Kidney (tissue), 14 donors: ENCODE measurements around the gene RPL22. TPM values are rescaled to one million over a fixed set of nuclear protein-coding genes. Genes with fewer than 3 reads are reported as not detected.
A peak's percentile ranks its signal among the peaks of the same experiment; 100 is the strongest.

Source experiments
- DNase-seq, 5 donors: peaks; one replicate each; pipeline ENCODE4 v3.0.0-alpha.2; 2013 to 2020
- FAIRE-seq: peaks from 2 replicates; lab custom pipeline; 2012; peaks lifted over from hg19 to GRCh38; lab: Jason Lieb, UNC
- H3K27ac ChIP-seq, 2 donors: one replicate each; pipeline ENCODE4 v1.7.0; 2013; ENCODE audit warnings: low read depth in 2 of 2, low read length in 2 of 2, inconsistent platforms in 1 of 2
- H3K27me3 ChIP-seq: one replicate; pipeline ENCODE4 v1.7.1; 2013; ENCODE audit warnings: low read length, inconsistent platforms; ENCODE audit not compliant: control insufficient read depth, insufficient read depth
- H3K36me3 ChIP-seq, 3 donors: one replicate each; pipeline versions ENCODE4 v1.7.0 to v1.7.1; 2013; ENCODE audit warnings: low read length in 3 of 3, control low read depth in 1 of 3, inconsistent platforms in 1 of 3; ENCODE audit not compliant: insufficient read depth in 3 of 3, control insufficient read depth in 2 of 3
- H3K4me1 ChIP-seq, 3 donors: one replicate each; pipeline versions ENCODE4 v1.7.0 to v1.7.1; 2013; ENCODE audit warnings: low read length in 3 of 3, inconsistent platforms in 1 of 3, low read depth in 1 of 3; ENCODE audit not compliant: control insufficient read depth in 2 of 3, insufficient read depth in 2 of 3
- H3K4me3 ChIP-seq, 3 donors: one replicate each; pipeline versions ENCODE4 v1.7.0 to v1.8.1; 2013; ENCODE audit warnings: low read length in 3 of 3, control low read depth in 1 of 3, inconsistent platforms in 1 of 3
- H3K9ac ChIP-seq, 3 donors: one replicate each; pipeline versions ENCODE4 v1.7.0 to v1.7.1; 2013; ENCODE audit warnings: low read length in 3 of 3, control low read depth in 1 of 3, inconsistent platforms in 1 of 3
- H3K9me3 ChIP-seq, 3 donors: one replicate each; pipeline versions ENCODE4 v1.7.0 to v1.7.1; 2013; ENCODE audit warnings: low read length in 3 of 3, control low read depth in 1 of 3, inconsistent platforms in 1 of 3; ENCODE audit not compliant: control insufficient read depth in 2 of 3, insufficient read depth in 1 of 3
- intact Hi-C: fragments of 100-400 bp; cut with DNase I; formaldehyde crosslinking; loops from one replicate; pipeline ENCODE4 v1.11.1; 2022
- polyA plus RNA-seq: library from polyadenylated mRNA; stranded (reverse); fragments of 350-450 nt; fragmentation: Illumina TruSeq; extraction: RNeasy Lipid Tissue Mini Kit (QIAGEN cat#74804); gene quantifications from one replicate; pipeline ENCODE4 v1.2.3, GENCODE V29; 2014; ENCODE audit warnings: low read depth, low replicate concordance; ENCODE audit not compliant: insufficient read depth
- total RNA-seq: library from RNA; stranded (reverse); fragmentation: NEBNext Ultra II Directional; extraction: Animal tissue kit (Norgen Biotek cat#: 25700); gene quantifications from one replicate; pipeline ENCODE4 v1.2.1, GENCODE V29; 2021
- TF ChIP-seq, protein P1 (sequence below): IDR thresholded peaks from 3 replicates; pipeline ENCODE4 v1.5.1; 2012; ENCODE audit warnings: mild to moderate bottlenecking, moderate library complexity, borderline replicate concordance; ENCODE audit not compliant: insufficient read depth; ENCODE audit errors: extremely low read depth
- donor health status: control.
- donor health status: control.
- donor health status: control.
- donor health status: control.
- donor health status: control.
- donor health status: DM: yes; HTN: yes; CAD: no.
- donor health status: Normal renal cell carcinoma (clear cell type).

RPL22 gene
- total and polyA plus RNA-seq, 2 donors from 2014 or later = 377 to 605 TPM

DNA sequence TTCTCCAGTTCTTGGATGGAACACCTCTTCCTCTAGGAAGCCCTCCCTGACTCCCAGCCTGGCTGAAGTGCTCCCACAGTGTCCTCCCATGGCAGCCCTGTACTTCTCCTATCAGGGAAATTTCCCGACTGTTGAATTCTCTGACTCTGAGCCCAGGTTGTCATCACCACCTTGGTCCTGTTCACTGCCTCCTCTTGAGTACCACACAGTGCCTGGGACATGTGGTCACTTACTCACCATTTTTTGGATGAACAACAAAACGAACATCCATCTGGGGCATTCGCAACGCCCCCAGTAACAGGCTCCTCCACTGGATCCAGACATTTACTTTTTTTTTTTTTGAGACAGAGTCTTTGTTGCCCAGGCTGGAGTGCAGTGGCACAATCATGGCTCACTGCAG lies 56.7 kb downstream of the RPL22 start:
- H3K27ac ChIP-seq = no peak overlapping the region
- no peak overlapping the region for H3K4me3 ChIP-seq
- TF ChIP-seq, protein P1, sequence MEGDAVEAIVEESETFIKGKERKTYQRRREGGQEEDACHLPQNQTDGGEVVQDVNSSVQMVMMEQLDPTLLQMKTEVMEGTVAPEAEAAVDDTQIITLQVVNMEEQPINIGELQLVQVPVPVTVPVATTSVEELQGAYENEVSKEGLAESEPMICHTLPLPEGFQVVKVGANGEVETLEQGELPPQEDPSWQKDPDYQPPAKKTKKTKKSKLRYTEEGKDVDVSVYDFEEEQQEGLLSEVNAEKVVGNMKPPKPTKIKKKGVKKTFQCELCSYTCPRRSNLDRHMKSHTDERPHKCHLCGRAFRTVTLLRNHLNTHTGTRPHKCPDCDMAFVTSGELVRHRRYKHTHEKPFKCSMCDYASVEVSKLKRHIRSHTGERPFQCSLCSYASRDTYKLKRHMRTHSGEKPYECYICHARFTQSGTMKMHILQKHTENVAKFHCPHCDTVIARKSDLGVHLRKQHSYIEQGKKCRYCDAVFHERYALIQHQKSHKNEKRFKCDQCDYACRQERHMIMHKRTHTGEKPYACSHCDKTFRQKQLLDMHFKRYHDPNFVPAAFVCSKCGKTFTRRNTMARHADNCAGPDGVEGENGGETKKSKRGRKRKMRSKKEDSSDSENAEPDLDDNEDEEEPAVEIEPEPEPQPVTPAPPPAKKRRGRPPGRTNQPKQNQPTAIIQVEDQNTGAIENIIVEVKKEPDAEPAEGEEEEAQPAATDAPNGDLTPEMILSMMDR = no peak
- FAIRE-seq (no peak), DNase-seq (no peak)
- H3K9ac ChIP-seq = no peak overlapping the region
- no peaks in the 10 kb centered on the region for H3K36me3 ChIP-seq
- H3K9me3 ChIP-seq = no peaks in the 10 kb centered on the region
- H3K4me1 ChIP-seq = no peaks in the 10 kb centered on the region
- intact Hi-C loops = no loop called here
- no peaks in the 10 kb centered on the region for H3K27me3 ChIP-seq

DNA sequence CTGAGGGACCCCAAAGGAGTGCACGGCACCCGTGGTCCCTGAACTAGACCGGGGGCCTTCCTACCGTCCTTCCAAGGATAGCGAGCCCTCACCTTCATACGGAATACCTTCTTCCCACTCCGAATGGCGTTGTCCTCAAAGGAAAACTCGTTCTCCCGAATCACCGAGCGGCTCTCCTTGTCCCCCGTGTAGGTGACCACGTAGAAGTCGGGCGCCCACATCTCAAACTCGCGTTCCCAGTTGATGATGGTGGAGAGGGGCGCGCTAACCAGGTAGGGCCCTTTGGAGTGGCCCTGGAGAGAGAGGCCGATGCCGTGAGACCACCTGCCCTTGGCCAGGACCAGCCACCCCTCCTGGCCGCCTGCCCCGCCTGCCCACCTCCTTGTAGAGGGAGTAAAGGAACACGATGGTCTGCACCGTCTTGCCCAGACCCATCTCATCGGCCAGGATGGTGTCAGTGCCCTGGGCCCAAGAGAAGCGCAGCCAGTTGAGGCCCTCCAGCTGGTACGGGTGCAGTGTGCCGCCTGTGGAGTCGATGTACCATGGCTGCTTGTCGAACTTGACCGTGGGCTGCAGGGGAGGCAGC lies 57.3 kb downstream of the RPL22 start:
- no peaks in the 10 kb centered on the region for H3K36me3 ChIP-seq
- H3K9me3 ChIP-seq = no peaks in the 10 kb centered on the region
- no peak overlapping the region for H3K27ac ChIP-seq
- H3K4me3 ChIP-seq = no peak overlapping the region
- TF ChIP-seq, protein P1 = no peak
- H3K27me3 ChIP-seq = no peaks in the 10 kb centered on the region
- DNase-seq (no peak), FAIRE-seq (no peak)
- H3K4me1 ChIP-seq = no peaks in the 10 kb centered on the region
- intact Hi-C loops = no loop called here
- H3K9ac ChIP-seq = no peak overlapping the region

DNA sequence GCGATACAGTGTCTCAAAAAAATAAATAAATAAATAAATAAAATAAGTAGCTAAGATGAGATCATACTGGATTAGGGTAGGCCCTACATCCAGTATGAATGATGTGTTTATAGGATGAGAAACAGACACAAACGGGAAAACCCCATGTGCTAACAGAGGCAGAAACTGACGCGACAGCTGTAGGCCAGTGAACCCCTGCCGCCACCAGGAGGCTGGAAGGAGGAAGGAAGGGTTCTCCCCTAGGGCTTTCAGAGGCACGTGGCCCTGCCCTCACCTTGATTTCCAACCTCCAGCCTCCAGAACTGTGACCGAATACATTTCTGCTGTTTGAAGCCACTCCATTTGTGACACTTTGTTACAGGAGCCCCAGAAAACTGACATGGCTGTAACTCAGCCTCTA lies 57.8 kb downstream of the RPL22 start:
- no peaks in the 10 kb centered on the region for H3K4me1 ChIP-seq
- H3K27me3 ChIP-seq = no peaks in the 10 kb centered on the region
- DNase-seq (peak in 1 of 5 donors; percentile 32), FAIRE-seq (no peak)
- intact Hi-C loops = no loop called here
- H3K9me3 ChIP-seq = no peaks in the 10 kb centered on the region
- H3K9ac ChIP-seq = no peak overlapping the region
- no peak overlapping the region for H3K27ac ChIP-seq
- TF ChIP-seq, protein P1 = no peak
- H3K4me3 ChIP-seq = no peak overlapping the region
- H3K36me3 ChIP-seq = no peaks in the 10 kb centered on the region

DNA sequence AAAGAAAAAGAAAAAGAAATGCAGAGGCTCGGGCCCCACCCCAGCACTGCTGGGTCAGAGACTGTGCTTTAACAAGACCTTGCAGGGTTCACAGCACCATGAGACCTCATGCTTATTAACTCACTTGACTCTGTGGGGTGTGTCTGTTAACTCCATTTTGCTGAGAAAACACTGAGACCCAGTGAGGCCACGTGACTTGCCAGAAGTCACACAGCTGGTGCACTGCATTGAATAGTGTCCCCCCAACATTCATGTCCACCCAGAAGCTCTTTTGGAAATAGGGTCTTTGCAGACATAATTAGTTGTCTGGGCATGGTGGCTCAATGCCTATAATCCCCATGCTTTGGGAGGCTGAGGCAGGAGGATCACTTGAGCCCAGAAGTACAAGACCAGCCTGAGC lies 59.0 kb downstream of the RPL22 start:
- no peaks in the 10 kb centered on the region for H3K4me1 ChIP-seq
- intact Hi-C loops = no loop called here
- H3K9ac ChIP-seq = no peak overlapping the region
- H3K27ac ChIP-seq = no peak overlapping the region
- H3K27me3 ChIP-seq = no peaks in the 10 kb centered on the region
- H3K4me3 ChIP-seq = no peak overlapping the region
- TF ChIP-seq, protein P1 = no peak
- H3K9me3 ChIP-seq = no peaks in the 10 kb centered on the region
- H3K36me3 ChIP-seq = no peaks in the 10 kb centered on the region
- DNase-seq (peak in 1 of 5 donors; percentile 4), FAIRE-seq (no peak)
